Parathyroid adenoma (tissue), 2 donors: ENCODE measurements around the gene CDK5RAP2.

Experiments used
- H2AFZ ChIP-seq: fragments of 300-600 bp; sonication (generic); one replicate; pipeline ENCODE4 v1.7.0; 2017; ENCODE audit warnings: antibody characterized with exemption, mild to moderate bottlenecking
- H3K27ac ChIP-seq: fragments of 300-600 bp; sonication (generic); one replicate; pipeline ENCODE4 v1.7.0; 2017
- H3K27me3 ChIP-seq: fragments of 300-600 bp; sonication (generic); one replicate; pipeline ENCODE4 v1.7.0; 2017; ENCODE audit warnings: low read length; ENCODE audit not compliant: control insufficient read depth, insufficient read depth
- H3K36me3 ChIP-seq: fragments of 300-600 bp; sonication (generic); one replicate; pipeline ENCODE4 v1.7.0; 2017; ENCODE audit warnings: low read length; ENCODE audit not compliant: control insufficient read depth, insufficient read depth
- H3K4me1 ChIP-seq: fragments of 300-600 bp; sonication (generic); one replicate; pipeline ENCODE4 v1.7.0; 2017; ENCODE audit warnings: control low read depth
- H3K4me2 ChIP-seq: fragments of 300-600 bp; sonication (generic); one replicate; pipeline ENCODE4 v1.7.0; 2017; ENCODE audit warnings: low read length
- H3K4me3 ChIP-seq: fragments of 300-600 bp; sonication (generic); one replicate; pipeline ENCODE4 v1.7.0; 2017; ENCODE audit warnings: low read depth, low read length
- H3K79me2 ChIP-seq: fragments of 300-600 bp; sonication (generic); one replicate; pipeline ENCODE4 v1.7.0; 2017; ENCODE audit warnings: control low read depth
- H3K9ac ChIP-seq: fragments of 300-600 bp; sonication (generic); one replicate; pipeline ENCODE4 v1.7.0; 2017; ENCODE audit warnings: mild to moderate bottlenecking
- H3K9me3 ChIP-seq: fragments of 300-600 bp; sonication (generic); one replicate; pipeline ENCODE4 v1.7.0; 2017; ENCODE audit warnings: low read length; ENCODE audit not compliant: control insufficient read depth
- TF ChIP-seq, protein P1 (sequence below): fragments of 300-600 bp; sonication (generic); IDR thresholded peaks from one replicate; pipeline ENCODE4 v1.7.0; 2017; ENCODE audit warnings: antibody characterized with exemption, mild to moderate bottlenecking
- donor health status: primary hyperparathyroidism.

The CDK5RAP2 gene

GRCh38 chr9:120441426-120442307, 138.3 kb downstream of the CDK5RAP2 start:
- Histone ChIP-seq H3K36me3 (no peaks in the 10 kb centered on the region), H3K4me2 (no peak overlapping the region), H3K4me1 (no peaks in the 10 kb centered on the region), H3K9me3 (no peaks in the 10 kb centered on the region), H3K27me3 (no peaks in the 10 kb centered on the region), H3K27ac (no peak overlapping the region), H3K79me2 (no peaks in the 10 kb centered on the region), H3K9ac (no peak overlapping the region), H3K4me3 (no peak overlapping the region), H2AFZ (no peak overlapping the region)
- TF ChIP-seq, protein P1, sequence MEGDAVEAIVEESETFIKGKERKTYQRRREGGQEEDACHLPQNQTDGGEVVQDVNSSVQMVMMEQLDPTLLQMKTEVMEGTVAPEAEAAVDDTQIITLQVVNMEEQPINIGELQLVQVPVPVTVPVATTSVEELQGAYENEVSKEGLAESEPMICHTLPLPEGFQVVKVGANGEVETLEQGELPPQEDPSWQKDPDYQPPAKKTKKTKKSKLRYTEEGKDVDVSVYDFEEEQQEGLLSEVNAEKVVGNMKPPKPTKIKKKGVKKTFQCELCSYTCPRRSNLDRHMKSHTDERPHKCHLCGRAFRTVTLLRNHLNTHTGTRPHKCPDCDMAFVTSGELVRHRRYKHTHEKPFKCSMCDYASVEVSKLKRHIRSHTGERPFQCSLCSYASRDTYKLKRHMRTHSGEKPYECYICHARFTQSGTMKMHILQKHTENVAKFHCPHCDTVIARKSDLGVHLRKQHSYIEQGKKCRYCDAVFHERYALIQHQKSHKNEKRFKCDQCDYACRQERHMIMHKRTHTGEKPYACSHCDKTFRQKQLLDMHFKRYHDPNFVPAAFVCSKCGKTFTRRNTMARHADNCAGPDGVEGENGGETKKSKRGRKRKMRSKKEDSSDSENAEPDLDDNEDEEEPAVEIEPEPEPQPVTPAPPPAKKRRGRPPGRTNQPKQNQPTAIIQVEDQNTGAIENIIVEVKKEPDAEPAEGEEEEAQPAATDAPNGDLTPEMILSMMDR = no peak

DNA sequence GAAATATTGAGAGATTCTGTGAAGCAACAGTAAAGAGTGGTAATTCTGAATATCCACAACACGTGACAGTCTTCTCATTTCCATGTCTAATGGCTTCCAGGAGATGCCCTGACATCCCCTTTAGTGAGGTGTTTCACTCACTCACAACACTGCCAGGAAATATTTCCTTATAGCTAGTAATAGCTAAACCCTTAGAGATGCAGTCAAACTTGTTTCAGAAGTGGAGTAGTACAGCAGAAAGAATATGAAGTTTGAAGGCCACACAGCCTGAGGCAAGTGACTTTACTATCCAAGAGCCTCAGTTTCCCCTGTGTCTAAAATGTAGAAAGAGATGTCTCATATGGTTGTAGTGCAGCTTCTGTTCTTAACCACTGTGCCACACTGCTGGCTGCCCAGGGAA, 139.2 kb downstream of the CDK5RAP2 start:
- no peaks in the 10 kb centered on the region for H3K9me3 ChIP-seq
- no peaks in the 10 kb centered on the region for H3K36me3 ChIP-seq
- H3K9ac ChIP-seq = no peak overlapping the region
- H3K27ac ChIP-seq = no peak overlapping the region
- no peak overlapping the region for H3K4me3 ChIP-seq
- no peaks in the 10 kb centered on the region for H3K4me1 ChIP-seq
- no peak overlapping the region for H2AFZ ChIP-seq
- TF ChIP-seq, protein P1 = no peak
- no peak overlapping the region for H3K4me2 ChIP-seq
- no peaks in the 10 kb centered on the region for H3K79me2 ChIP-seq
- H3K27me3 ChIP-seq = no peaks in the 10 kb centered on the region

DNA sequence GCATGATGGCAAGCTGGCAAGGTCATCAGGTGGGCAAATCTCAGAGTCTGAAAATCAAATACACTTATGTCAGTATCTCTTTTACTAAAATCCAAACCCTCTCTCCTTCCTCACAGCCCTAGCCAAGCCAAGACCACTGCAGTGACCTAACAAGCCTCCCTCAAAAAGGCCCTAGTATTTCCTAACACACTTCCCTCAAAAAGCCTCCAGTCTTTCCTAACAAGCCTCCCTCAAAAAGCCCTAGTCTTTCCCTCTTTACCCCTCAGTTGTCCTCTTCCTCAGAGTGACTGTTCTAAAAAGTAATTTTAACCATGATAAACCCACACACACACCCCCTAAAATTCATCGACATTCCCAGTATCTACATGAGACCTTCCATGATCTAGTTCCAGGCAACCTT, 140.0 kb downstream of the CDK5RAP2 start:
- no peaks in the 10 kb centered on the region for H3K4me1 ChIP-seq
- no peak overlapping the region for H3K27ac ChIP-seq
- H3K27me3 ChIP-seq = no peaks in the 10 kb centered on the region
- H3K79me2 ChIP-seq = no peaks in the 10 kb centered on the region
- H3K36me3 ChIP-seq = no peaks in the 10 kb centered on the region
- no peak overlapping the region for H2AFZ ChIP-seq
- H3K4me2 ChIP-seq = no peak overlapping the region
- TF ChIP-seq, protein P1 = no peak
- no peaks in the 10 kb centered on the region for H3K9me3 ChIP-seq
- no peak overlapping the region for H3K9ac ChIP-seq
- no peak overlapping the region for H3K4me3 ChIP-seq

DNA sequence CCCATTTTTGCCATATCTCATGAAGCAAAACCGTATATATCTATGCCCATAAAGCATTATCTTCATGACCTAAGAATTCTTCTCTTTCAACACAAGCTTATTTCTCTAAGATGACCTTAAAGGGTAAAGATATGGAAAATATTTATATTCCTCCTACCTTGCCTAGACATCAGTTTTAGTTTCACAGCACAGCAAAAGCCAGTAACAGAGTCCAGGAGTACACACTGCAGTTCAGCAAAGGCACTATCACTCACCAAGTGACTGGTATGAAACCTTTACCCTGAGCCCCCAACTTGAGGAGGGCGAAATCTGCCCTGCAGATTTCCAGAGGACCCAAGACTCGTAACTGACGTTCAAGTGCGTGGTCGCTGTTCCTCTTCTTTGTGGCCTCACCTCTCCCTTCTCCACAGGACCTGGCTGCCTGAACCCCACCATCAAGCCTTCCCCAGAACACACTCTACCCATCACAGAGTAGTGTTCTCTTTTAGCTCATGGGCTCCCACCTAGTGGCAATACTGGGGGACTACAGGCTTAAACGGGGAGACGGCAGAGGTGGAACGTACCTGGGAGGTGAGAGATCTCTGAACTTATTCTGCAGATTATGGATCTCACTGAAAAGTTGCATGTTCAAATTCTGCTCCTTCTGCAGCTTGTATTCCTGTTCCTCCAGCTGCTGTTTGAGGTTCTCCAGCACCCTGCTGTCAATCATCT, 141.0 kb downstream of the CDK5RAP2 start:
- TF ChIP-seq, protein P1 = peak; percentile 10
- no peaks in the 10 kb centered on the region for H3K36me3 ChIP-seq
- H3K27ac ChIP-seq = no peak overlapping the region
- H3K4me3 ChIP-seq = no peak overlapping the region
- no peak overlapping the region for H3K4me2 ChIP-seq
- H3K9ac ChIP-seq = no peak overlapping the region
- H3K9me3 ChIP-seq = no peaks in the 10 kb centered on the region
- no peaks in the 10 kb centered on the region for H3K79me2 ChIP-seq
- no peaks in the 10 kb centered on the region for H3K27me3 ChIP-seq
- H3K4me1 ChIP-seq = no peaks in the 10 kb centered on the region
- H2AFZ ChIP-seq = no peak overlapping the region
